ENCODE data around the gene MDFI.
A peak's percentile ranks its signal among the peaks of the same experiment; 100 is the strongest.

Gene MDFI, protein sequence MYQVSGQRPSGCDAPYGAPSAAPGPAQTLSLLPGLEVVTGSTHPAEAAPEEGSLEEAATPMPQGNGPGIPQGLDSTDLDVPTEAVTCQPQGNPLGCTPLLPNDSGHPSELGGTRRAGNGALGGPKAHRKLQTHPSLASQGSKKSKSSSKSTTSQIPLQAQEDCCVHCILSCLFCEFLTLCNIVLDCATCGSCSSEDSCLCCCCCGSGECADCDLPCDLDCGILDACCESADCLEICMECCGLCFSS

DNA sequence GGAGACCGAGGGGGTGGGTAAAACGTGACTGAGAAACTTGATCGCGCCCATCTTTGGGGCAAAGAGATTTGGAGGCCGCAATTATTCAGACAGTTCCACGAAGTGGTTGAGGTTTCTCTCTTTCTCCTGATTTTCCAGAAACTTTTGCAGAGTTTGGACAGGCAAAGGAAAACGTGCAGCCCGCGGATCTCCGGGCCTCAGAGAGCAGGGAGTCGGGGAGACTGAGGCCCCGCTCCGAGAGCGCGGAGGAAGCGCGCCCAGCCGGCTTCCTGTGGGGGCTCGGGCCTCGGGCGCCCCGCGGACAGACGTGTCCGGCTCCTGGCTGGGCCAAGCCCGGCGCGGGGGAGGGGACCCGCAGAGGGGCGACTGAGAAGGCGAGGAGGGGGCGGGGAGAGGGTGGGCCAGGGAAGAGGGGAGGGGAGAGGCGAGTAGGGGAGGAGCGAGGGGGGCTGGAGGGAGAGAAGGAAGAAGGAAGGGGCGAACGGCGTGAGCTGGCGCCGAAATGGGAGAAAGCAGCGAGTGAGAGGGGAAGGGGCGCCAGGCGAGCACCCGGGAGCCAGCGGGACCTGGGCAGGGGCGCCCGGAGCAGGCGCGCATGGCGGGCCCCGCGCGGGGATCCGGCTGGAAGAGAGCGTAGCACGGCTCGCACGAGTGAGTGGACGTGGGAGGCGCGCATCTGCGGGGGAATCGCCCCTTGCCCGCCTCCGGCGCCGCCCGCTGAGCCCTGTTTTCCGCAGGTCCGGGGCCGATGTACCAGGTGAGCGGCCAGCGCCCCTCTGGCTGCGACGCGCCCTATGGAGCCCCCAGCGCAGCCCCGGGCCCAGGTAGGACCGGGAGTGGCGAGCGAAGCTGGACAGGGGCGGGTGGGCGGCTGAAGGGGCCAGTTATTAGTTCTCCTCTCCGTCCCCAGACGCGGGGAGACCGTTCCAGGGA lies at the start of gene MDFI:
Gene MDFI (plus strand): TSS at position 467 of the 933 bp plus-strand sequence. CDS start 282 bp downstream, at position 749.
- no peak for DNase-seq (ENCODE audit: low read depth)

DNA sequence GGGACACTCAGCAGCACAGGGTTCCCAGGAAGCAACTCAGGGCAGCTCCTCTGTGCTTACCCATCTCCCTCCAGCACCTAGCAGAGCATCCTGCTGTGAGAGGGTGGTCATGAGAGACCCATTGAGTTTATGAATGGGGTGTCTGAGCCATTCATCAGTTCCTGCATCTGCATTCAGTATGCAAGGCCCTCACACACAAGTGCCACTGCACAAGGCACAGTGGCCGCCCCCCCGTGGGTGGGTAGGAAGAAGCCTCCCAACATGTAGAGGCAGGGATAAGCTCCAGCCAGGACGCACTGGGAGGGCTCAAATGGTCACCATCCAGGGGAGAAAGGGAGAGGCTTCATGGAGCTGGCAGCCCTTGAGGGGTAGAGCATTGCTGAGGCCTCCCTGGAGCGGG lies 49.0 kb upstream of the MDFI start:
- DNase-seq (ENCODE audit: low read depth): no peak

DNA sequence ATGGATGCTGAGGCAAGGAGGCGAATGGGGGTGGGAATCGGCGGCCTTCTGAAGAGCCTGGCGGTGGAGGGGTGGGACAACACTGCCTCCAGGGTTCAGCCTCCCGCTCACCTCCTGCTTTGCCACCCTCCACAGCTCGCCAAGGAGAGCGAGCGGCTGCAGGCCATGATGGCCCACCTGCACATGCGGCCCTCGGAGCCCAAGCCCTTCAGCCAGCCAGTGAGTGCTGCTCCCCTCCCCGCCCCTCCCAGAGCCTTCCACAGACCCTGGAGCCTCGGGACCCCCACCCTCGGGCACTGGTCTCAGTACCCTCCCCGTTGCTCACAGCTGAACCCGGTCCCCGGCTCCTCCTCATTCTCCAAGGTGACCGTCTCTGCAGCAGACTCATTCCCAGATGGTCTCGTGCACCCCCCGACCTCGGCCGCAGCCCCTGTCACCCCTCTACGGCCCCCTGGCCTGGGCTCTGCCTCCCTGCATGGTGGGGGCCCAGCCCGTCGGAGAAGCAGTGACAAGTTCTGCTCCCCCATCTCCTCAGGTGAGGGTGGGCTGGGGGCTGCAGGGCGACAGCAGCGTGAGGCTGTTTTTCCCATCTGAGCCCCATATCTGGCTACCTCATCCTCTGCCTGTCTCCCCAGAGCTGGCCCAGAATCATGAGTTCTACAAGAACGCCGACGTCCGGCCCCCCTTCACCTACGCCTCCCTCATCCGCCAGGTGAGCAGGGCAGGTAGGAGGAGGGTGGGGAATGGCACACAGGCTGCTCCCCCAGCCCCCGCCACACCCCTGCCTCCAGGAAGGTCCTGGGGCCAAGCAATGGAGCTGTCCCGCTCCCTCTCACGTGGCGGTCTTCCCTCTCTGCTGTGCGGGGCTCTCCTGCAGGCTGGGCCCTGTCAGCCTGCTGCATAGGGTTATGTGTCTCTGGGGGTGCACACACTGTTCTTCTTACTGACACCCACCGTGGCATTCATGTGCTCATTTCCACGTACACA lies 48.3 kb upstream of the MDFI start:
- DNase-seq (ENCODE audit: low read depth): no peak

DNA sequence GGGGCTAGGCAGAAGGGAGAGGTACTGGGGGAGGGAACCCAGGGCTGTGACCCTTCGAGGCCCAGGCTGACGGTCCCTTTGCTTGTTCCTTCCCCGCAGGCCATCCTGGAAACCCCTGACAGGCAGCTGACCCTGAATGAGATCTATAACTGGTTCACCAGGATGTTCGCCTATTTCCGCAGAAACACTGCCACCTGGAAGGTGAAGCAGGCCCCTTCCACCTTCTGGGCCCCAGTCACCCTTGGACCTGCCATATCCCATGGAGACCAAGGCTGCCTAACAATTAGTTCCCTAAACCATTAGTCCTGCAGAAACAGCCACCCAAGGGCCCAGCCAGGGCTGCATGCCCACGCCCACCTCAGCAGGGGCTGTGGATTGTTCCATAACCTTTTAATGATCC lies 47.1 kb upstream of the MDFI start:
- no peak for DNase-seq (ENCODE audit: low read depth)

DNA sequence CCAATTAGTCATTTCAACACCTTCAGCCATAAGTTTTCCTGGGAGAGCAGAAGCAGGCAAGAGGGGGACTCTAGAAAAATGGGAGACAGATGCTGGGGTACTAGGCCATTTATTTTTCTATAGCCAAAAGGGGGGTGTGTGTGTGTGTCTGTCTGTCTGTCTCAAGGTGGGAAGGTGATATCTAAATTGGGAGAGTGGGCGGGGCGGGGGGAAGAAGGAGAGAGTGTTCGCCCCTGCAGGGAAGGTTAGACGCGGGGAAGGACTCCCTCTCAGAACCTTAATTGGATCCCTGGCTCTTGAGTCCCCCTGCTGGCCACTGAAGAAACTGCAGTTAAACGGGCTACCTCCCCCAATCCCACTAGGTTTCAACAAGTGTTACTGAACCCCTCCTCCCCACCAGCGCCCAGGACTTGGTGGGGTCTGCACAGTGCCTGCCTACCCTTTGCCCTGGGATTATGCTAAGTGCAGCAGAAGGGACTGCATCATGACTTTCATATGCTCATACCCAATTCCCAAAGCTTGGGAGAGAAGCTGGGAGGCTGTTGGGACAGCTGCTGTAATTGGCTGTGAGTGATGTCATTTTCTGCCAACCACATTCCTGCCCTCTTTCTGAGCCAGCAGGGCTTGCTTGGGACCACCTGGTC lies 46.3 kb upstream of the MDFI start:
- DNase-seq (ENCODE audit: low read depth): peak; percentile 29

DNA sequence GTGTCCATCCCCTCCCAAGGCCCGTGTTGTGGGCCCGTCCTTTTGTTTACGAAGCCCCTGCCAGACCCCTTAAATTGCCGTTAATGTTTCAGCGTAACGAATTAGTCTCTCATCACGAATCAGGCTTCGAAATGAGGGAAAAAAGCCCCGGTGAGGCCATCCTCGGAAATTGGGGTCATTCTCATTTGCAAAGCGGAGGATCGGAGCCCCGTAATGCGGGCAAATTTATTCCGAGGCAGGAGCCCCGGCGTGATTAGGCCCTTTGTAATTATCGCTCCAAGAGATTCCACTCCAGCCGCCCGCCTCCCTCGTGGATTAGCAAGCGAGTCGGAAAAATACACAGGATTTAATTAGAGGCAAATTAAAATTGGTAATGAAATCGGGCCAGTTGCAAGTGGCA lies 44.9 kb upstream of the MDFI start:
- no peak for DNase-seq (ENCODE audit: low read depth)

DNA sequence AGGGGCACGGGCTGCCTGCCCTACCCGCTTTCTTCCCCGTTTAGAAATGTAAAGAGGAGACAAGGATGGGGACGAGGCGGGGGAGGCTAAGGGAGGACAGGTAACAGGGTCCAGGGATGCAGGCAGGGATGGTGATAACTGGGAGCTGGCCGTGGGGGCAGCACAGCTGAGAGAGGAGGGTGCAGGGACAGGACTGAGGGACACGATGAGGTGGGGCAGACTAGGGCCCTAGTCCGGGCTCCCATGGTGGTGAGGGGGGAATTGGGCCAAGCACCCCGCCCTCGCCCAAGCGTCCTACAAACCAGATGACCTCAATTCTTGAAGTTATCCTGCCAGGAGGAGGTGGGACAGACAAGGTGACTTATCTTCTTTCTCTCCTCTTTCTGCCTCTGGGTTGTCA lies 44.4 kb upstream of the MDFI start:
- DNase-seq (ENCODE audit: low read depth): no peak

DNA sequence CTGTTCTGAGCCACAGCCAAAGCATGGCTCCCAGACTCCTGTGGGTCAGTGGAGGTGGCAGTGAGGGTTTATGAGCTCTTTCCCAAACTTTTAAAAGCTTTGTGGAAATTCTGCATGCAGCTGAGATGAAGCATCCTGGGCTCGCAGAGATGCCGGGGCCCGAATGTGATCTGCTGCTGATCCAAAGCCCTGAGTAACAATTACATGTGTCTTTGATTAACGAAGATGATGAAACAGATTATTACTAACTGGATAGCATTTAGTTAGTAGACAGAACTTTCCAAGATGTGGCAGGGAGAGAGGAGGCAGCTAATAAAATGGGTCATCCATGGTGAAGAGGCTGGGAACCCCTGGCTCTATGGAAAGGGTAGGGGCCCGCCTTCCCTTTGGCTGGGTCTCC lies 43.9 kb upstream of the MDFI start:
- DNase-seq (ENCODE audit: low read depth): peak; percentile 79

DNA sequence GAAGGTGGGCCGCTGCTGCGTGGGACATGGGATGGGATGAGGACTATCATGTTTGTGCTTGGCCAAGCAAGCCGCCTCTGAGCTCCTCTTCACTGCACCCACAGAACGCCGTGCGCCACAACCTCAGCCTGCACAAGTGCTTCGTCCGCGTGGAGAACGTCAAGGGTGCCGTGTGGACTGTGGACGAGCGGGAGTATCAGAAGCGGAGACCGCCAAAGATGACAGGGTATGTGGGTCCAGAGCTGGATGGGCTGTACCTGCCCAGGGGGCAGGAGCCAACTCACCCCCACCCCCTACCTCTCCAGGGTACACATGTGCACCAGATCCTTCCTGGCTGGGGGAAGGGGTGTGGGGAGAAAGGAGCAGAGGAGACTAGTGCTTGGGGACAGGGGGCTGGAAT lies 43.5 kb upstream of the MDFI start:
- DNase-seq (ENCODE audit: low read depth): no peak

DNA sequence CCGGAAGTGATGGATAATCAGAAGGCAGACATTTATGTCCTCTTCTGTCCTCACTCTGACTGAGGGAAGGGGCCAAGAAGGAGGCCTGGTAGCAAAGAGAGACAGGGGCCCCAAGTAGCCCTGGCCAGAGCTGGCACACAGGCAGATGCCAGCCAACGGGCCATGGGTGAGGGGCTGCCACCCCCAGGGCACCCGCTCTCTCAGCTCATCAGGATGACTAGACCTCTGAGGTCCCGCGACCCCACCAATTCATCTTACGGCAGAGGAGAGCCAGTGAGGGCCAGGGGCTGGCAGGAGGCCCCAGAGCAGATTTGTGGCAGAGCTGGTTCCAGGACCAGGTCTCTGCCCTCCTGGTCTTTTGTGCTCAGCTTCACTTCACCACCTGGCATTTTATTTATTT lies 43.1 kb upstream of the MDFI start:
- DNase-seq (ENCODE audit: low read depth): no peak

DNA sequence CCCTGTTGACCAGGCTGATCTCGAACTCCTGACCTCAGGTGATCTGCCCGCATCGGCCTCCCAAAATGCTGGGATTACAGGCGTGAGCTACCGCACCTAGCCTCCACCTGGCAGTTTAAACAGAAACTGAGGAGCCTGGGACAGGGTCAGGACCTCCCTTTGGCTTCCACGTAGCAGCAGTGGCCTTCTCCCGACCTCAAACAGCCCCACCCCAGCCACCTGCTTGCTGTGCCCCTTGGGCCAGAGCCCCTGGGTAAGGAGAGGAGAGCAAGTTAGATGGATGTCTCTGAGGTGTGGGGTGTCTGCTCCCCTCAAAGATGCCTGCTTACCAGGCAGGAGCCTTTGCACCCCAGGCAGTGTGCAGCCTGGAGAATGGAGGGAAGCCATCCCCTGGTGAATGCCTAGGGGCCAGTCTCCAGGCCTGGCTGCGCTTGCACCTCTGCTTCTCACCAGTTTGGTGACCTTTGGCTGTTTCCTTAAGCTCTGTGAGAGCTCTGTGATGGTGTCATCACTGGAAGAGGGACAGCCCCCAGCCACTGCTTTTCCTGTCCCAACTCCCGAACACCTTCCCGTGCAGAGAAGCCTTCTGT lies 42.1 kb upstream of the MDFI start:
- DNase-seq (ENCODE audit: low read depth): no peak

DNA sequence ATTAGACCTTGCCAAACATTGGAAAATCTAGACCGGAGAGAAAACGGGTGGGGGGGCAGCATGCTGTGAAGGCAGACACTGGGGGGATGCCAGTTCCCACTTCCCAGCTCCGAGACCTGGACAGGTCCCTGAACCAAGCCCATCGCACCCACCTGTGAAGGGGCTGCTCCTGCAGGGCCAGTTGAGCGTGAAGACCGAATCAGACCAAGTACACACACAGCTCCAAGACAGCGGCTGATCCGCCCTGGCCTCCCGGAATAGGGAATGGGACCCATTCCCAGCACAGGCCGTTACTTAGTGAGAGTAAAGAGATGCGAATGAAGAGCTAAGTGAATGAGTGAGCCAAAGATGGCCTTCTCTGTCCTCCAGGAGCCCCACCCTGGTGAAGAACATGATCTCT lies 41.5 kb upstream of the MDFI start:
- DNase-seq (ENCODE audit: low read depth): no peak

DNA sequence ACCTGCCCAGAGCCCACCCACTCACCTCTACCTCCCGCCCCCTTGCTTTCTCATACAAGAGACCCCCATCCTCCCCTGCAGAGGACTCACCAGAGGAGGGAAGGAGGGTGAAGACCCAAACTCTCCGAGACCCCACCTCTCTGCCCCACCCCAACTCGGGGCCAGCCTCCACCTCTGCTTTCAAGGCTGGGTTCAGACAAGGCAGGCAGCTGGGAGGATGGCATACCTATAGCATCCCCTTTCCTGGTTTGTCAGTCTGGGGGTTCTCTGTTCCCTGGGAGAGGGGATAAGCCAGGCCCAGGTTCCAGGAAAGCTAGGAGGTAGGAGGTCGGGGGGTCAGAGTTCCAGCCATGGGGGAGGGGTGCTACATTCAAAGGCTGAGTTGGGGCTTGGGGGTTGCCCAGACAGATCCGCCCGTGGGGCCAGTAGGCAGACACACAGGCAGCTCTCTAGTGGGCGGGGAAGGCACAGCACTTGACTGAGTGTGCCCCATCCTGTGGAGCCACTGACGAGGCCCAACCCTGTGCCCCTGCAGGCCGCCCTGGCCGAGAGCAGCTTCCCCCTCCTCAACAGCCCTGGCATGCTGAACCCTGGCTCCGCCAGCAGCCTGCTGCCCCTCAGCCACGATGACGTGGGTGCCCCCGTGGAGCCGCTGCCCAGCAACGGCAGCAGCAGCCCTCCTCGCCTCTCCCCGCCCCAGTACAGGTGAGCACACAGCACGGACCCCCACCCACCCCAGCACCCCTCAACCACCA lies 40.8 kb upstream of the MDFI start:
- no peak for DNase-seq (ENCODE audit: low read depth)

DNA sequence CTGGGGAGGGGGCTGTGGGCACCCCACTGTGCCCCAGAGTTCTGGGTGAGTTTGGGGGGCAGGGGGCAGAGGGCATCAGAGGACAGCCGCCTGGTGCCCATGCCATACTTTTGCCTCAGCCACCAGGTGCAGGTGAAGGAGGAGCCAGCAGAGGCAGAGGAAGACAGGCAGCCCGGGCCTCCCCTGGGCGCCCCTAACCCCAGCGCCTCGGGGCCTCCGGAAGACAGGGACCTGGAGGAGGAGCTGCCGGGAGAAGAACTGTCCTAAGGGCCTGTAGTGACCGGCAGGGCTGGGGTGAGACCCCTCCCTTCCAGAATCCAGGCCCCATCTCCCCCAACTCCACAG lies 39.6 kb upstream of the MDFI start:
- no peak for DNase-seq (ENCODE audit: low read depth)

DNA sequence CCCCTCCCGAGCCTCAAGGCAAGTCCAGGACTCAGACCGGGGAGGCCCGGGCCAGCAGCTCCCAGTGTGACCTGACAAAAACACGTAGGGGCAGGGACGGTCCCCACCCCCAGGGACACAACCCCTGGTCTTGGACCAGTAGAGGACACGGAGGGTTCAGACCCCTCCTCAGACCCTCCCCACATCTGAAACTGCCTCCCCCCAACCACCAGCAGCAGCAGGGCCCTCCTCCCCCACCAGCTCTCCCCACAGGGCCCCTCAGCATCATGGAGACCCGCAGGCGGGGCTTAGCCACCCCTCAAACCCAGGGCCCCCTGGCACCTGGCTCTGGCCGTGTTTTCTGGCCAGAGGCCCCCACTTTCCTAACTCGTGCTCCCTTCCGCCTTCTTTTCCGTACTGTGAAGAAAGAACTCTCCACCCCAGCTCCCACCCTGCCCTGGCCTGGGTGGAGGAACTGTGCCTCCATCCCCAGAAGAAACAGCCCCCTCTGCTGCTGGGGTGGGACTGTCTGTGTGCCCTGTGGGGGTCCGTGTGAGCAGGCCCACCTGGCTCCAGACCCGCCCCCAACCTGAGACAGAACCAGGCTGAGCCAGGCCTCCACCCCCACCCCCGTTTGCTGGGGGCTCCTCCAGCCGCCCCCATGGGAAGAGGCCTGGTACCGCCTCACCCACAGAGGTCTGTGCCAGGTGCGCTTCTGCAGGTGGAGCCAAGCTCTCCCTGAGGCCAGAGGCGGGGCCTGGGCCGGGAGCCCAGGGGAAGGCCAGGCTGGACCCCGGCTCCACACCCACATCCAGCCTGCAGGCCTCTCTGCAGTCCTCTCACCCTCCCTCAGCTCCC lies 39.0 kb upstream of the MDFI start:
- no peak for DNase-seq (ENCODE audit: low read depth)

DNA sequence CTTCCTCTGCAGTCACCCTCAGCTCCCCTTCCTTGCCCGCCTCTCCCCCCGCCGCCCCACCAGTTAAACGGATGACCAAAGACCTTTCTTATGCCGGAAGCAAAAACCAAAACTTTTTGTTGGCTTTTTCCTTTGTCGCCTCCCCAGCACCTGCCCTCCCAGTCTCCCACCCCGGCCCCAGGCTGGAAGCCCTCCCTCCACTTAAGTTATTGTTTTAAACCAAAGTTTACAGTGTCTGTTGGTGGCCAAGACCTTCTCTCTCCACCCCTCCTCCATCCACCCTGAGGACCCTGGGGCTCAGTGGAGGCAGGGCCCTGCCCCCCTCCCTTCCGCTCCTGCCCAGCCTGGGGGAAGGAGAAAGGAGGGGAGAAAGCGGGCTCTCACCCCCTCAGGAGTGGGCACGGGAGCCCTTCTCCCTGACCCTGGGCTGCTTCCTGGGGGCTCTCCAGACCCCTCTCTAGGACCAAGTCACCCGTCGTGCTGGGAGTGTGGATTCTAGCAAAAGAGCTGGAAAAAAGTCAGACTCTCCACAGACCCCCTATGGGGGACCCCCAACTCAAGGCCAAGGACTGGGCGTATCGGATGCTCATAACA lies 38.3 kb upstream of the MDFI start:
- DNase-seq (ENCODE audit: low read depth): no peak

DNA sequence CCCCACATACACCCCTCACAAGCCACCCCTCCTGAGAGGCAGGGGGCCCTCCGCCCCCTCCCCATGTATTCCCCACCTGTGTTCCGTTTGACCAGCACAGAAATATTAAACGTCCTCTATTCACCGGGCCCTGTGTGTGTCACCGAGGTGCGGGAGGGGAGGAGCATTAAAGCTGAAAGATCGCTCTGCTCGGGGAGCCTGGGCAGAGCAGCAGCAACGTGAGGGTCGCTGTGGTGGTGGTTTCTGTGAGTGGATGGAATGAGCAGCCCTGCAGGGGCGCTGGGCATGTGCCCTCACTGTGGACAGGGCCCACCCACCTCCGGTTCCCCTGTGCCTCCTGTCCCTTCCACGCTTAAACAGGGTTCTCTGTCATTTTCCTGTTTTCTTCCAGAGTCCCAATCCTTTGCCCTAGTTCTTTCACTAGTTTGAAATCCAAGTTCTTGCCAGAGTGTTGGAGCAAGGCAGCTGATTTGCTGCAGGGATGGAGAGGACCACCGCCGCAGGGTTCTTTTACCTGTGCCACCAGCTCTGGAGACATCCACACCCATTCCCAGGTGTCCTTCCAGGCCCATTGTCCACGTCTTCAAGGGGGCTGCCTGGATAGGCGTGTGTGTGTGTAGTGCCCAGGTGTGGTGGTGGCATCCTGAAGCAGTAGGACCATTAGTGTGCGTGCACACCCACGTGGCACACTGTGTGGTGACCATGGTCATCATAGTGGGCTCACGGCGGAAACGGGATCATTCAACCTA lies 37.6 kb upstream of the MDFI start:
- no peak for DNase-seq (ENCODE audit: low read depth)

DNA sequence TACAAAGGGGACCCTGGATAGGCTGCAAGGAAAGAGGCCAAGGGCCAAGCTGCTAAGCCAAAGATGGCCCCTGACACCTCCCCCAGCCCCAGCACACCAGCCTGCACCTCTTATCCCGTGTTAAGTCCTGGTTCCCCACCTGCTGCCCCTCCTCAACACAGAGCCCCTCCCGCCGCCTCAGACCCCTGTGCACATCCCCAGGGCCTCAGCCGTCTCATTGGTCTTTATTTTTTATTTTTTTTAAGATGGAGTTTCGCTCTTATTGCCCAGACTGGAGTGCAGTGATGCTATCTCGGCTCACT lies 37.1 kb upstream of the MDFI start:
- no peak for DNase-seq (ENCODE audit: low read depth)

DNA sequence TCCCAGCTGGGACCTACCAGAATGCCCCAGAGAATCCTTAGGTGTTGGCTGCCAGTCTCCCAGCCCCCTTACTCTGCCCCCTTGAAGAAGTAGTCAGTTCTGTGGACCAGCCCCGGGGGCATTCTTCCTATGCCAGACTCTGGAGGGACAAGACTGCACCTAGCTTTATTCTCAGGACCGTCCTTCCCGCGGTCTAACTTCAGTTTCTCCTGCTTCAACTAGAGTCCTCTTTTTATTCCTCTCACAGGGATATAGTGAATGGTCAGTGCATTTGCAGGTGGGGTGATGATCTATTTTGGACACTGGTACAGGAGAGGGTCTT lies 35.9 kb upstream of the MDFI start:
- DNase-seq (ENCODE audit: low read depth): no peak

Measured in fibroblast of gingiva (primary cell).